Spleen (tissue), 7 donors: ENCODE data around the gene ANO5.

Source experiments
- POLR2AphosphoS5 ChIP-seq, 3 donors: sonication (generic); formaldehyde crosslinking; IDR thresholded peaks; one replicate each; pipeline ENCODE4 v1.5.1; 2017; ENCODE audit warnings: antibody characterized with exemption in 3 of 3
- TF ChIP-seq, protein P1 (sequence below), 11 experiments: fragments of 200-600 bp in 7 of 11; fragments of 450-650 bp in 4 of 11; sonication (generic) in 4 of 11; IDR thresholded peaks in 8 of 11; conservative IDR thresholded peaks in 3 of 11; 1 replicate in 7 of 11; 2 replicates in 4 of 11; pipeline versions ENCODE4 v1.4.0 to v1.8.0; 2016 to 2021; ENCODE audit warnings: antibody characterized with exemption in 11 of 11, inconsistent platforms in 4 of 11, mild to moderate bottlenecking in 1 of 11
- donor health status: DM: no; HTN: no; CAD: no; lungs with moderate emphysema.
- donor health status: DM: no; HTN: no; CAD: no.
- donor health status: DM: no; HTN: no; CAD: no.

DNA sequence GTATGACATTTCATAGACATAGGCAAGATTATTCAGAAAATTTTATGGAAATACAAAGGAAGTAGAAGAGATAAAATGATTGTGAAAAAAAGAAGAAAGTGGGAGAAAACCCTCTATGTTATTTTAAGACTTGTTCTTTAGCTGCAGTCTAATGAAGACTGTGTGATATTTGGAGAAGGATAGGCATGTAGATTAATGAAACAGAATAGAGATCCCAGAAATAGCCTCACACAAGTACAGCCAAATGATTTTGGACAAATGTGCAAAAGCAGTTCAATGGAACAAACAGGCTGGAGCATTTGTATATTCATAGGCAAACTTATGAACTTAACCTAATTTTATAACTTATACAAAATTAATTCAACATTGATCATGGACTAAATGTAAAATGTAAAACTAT, 14.3 kb downstream of the ANO5 start:
- TF ChIP-seq, protein P1, sequence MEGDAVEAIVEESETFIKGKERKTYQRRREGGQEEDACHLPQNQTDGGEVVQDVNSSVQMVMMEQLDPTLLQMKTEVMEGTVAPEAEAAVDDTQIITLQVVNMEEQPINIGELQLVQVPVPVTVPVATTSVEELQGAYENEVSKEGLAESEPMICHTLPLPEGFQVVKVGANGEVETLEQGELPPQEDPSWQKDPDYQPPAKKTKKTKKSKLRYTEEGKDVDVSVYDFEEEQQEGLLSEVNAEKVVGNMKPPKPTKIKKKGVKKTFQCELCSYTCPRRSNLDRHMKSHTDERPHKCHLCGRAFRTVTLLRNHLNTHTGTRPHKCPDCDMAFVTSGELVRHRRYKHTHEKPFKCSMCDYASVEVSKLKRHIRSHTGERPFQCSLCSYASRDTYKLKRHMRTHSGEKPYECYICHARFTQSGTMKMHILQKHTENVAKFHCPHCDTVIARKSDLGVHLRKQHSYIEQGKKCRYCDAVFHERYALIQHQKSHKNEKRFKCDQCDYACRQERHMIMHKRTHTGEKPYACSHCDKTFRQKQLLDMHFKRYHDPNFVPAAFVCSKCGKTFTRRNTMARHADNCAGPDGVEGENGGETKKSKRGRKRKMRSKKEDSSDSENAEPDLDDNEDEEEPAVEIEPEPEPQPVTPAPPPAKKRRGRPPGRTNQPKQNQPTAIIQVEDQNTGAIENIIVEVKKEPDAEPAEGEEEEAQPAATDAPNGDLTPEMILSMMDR (IDR thresholded peaks at IDR 0.05 in 8 of 11, conservative IDR thresholded peaks at IDR 0.05 in 3 of 11) = no peak
- no peak for TF ChIP-seq POLR2AphosphoS5 (IDR thresholded peaks at IDR 0.05)
